Suppressor macrophage treated with lipopolysaccharide for 4 hours (primary cell): ENCODE data around the gene SLC24A4.

ENCODE experiments used
- DNase-seq: peaks from one replicate; pipeline ENCODE4 v3.0.0-alpha.2; 2020

The SLC24A4 gene

GRCh38 chr14:92407410-92407809, 84.4 kb downstream of the SLC24A4 start:
- DNase-seq: peak; percentile 80

GRCh38 chr14:92409043-92409442, 86.1 kb downstream of the SLC24A4 start:
- DNase-seq: no peak

DNA sequence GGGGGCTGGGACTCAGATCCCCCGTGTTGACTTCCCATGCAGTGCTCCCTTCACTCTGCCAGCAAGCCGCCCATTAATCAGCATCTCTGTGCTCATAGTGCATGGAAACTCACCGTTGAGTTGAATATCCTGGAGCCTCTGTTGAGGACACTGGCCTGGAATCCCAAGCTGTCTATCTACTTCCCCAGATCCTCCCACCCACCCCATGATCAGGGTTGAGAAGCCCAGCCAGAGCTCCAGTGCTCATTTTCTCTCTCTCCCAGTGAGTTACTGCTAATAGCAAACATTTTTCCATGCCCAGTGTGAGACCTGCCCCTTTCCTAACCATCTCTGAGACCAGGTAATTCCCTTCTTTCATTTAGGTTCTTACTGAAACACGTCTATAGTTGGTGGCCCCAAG, 88.2 kb downstream of the SLC24A4 start:
- DNase-seq: no peak

DNA sequence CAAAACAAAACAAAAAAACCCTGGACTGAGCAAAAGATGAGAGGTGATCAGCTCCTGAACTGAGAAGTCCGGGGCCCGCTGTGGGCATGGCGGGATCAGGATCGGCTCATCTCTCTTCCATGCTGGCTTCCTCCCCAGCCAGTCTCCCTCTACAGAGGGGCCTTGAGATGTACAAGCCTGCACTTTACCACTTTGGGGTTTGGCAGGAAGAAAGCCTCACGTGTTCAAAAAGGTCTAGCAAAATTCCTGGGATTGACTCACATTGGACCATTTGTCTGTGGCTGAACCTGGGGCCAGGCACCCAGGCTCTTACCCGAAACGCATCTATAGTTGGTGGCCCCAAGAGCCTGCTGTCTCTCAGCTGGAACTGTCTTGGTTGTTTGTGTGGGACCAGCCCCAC, 89.0 kb downstream of the SLC24A4 start:
- DNase-seq: no peak

GRCh38 chr14:92412912-92413311, 89.9 kb downstream of the SLC24A4 start:
- DNase-seq: no peak

- no peak for DNase-seq
These were observed 90.4 kb downstream of the SLC24A4 start for GRCh38 chr14:92413379-92413778.

DNA sequence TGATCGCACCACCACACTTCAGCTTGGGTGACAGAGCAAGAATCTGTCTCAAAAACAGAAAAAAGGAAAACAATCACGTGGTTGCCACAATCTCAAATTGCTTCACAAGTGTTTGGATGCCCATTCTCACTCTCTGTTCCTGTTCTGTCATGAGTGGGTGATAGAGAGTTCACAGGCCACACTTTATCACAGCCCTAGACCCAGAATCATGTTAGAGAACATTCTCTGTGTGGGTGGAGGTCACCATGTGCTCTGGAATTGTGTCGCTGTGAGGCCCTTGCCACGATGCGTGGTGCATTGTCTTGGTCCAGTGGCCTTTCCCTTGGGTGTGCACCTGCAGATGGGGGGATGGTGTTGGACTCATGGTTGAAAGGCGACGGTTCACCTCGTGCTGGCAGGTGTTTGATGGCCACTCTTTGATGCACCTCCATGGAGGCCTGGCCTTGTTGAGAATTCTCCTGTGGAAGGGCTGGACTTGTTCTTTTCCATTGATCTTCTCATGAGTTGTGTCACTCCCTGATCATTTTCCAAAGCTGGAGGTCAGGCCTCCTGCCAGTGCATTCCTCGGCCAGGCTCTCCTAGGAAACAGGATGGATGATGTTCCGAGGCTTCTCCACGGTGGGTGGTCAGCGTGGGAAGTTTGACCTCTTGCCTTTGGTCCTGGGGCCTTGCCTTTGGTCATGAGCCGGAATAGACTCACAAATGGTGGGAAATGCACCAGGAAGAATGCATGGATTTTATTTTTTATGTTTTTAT, 91.9 kb downstream of the SLC24A4 start:
- peak; percentile 80 for DNase-seq

DNA sequence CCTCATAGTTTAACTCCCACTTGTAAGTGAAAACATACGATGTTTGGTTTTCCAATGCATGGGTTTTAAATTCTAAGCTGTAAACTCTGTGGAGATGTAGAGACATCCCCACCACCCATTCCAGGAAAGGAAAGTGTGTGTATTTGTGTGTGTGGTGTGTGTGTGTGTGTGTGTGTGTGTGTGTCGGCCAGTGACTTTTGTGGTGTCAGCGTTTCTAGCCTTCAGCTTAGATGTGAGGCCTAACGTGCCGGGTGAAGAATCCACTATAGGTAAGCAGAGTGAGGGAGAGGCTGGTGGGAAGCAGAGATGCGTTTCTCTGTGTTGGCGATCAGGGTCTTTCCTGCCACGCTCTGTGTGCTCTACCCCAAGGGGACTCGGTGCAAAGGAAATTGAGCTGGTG, 93.0 kb downstream of the SLC24A4 start:
- no peak for DNase-seq

DNA sequence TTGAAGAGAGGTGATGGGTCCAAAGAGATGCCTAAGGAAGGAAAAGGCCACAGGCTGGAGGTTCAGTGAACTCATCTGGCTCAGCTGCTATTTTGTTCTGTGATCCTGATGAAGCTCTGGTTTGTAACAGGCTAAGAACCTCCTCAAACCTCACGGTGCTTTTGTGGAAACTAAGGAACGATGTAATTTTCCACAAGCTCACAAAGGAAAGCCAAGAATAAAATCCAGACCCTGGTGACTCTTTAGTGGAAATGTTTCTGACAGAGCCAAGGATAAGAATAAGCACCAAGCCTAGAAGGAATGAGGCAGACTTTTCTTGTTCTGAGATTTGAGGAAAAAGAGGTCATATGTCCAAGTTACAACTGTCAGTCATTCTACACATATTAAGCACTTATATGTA, 93.6 kb downstream of the SLC24A4 start:
- DNase-seq: no peak

DNA sequence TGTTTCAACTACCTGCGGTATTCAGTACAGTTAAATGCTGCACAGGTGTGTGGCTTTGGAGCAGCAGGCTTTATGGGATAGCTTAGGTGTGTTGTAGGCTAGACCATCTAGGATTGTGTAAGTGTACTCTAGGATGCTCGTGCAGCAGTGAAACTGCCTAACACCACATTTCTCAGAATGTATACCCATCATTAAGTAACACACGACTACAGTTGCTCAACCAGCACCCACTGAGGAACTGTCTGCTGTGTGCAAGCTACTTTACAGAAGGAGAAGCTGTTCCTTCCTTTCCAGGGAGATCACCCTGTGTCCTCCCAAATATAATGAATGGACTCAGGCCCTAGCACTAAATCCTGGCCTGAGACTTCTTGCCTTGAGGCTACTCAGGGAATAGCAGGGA, 94.8 kb downstream of the SLC24A4 start:
- DNase-seq: peak; percentile 90

DNA sequence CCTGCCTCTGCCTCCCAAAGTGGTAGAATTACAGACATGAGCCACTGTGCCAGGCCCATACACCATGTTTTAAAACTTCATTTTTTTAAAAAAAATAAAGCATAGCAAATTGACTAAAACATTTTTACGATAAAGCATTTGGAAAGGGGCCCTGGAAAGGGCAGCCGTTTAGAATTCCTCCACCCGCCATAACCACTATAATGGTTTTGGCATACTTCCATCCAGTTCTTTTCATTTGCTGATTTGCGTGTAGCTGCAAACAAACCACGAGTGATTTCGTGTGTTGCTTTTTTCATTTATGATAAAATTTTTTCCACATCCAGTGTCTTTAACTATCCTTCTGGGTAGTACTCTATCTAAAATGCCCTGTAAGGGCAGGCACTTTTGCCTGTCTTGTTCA, 98.8 kb downstream of the SLC24A4 start:
- no peak for DNase-seq

DNA sequence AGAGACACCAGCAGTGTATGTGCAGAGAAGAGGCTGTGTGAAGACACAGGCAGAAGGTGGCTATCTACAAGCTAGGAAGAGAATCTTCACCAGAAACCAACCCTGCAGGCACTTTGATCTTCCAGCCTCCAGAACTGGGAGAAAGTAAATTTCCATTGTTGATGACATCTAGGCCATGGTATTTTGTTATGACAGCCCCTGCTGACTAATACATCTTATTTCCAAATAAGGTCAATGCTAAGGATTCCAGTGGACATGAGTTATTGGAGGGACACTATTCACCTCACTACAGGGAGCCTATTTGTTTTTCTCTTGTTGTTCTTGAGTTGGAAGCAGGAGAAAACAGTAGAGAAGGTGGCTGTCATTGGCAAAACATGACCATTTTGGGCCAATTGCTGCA, 102.1 kb downstream of the SLC24A4 start:
- DNase-seq: peak; percentile 39

DNA sequence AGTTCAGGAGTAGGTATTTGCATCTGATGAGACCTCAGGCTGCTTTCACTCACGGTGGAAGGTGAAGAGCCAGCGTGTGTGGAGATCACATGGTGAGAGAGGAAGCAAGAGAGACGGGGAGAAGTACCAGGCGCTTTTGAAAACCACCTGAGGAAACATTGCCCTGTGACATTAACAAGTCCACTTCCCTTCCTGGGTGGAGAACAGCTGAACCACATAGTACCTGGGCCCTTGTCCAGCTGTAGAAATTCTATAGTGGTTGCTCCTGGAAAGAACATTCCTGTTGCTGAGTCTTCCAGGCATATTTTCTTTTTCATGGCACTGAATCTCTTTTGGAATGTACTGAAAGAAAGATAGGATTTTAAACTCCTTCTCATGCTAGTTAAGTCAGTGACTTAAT, 103.3 kb downstream of the SLC24A4 start:
- DNase-seq: no peak

DNA sequence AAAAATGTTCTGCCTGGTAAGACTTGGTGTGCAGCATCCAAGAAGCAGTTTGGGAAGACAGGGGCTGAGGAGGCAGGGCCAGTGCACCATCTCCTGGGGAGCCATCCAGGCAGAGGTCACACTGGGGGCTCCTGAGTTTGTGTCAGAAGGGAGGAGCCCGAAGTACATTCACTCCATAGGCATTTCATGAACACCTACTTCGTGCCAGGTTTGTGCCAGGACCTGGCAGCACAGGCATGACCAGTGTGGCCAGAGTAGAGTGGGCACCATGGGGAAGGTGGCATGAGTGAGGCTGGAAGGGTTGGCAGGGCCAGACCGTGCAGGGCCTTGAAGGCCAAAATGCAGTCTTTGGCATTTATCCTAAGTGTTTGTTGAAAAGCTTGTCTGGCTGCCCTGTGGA, 104.1 kb downstream of the SLC24A4 start:
- no peak for DNase-seq

DNA sequence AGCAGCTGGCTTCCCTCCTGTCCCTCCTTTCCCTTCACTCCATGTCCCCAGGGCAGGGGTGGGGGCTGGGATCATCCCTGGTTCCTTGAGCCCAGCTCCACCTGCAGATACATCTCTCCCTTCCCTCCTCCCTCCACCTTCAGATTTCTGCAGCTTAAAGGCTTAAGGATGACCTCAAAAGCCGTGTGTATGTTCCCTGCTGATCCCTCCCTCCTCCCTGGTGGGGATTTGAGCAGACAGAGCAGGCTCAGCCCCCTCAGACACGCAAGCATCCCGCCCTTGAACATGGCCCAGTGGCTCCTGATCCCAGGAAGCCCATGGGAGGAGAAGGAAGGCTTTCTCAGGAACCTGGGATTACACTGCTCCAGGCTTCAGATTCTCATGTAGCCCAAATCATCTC, 107.7 kb downstream of the SLC24A4 start:
- no peak for DNase-seq

DNA sequence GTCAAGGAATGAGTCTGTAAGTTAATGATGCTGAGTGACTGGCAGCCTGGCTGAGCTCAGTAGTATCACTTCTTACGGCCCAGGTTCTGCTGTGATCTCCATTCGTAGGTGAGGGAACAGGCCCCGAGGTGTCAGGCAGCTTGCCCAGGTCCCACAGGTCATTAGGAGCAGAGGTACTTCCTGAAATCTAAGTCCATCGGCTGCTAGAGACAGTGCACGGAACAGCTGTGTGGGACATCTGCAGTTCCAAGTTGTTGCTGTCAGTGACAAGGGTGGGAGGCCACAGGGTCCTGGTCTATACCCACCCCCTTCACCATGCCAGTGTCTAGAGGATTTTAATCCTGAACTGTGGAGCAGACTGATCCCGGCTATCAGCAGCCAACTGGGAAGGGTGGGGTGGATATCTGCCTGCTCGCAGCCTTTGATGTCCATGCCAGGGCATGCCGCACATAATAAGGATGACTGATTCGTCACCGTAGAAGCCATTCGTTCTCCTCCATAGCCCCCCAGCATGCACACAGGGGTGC, 108.3 kb downstream of the SLC24A4 start:
- DNase-seq: no peak

- no peak for DNase-seq
These were observed 110.4 kb downstream of the SLC24A4 start for GRCh38 chr14:92433407-92433806.

GRCh38 chr14:92435154-92435553, 112.2 kb downstream of the SLC24A4 start:
- no peak for DNase-seq

GRCh38 chr14:92436115-92436776, 113.3 kb downstream of the SLC24A4 start:
- DNase-seq: no peak

DNA sequence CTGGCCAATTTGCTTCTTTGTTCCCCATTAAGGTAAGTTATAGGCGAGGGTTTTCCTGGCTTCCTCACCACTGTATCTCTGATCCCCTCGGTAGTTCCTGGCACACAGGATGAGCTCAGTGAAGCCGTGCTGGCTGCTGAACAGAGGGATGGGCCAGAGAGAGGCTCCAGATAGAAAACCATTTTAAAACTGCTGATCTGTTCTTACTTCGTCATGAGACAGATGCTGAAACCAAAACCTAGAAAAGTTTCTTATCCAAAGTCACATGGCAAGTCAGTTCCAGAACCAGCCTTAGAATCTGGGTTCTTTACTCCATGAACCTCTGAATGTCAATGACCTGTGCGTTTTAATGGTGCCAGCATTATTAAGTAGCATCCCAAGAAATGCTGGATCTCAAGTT, 114.3 kb downstream of the SLC24A4 start:
- no peak for DNase-seq

GRCh38 chr14:92437729-92438285, 114.8 kb downstream of the SLC24A4 start:
- no peak for DNase-seq

GRCh38 chr14:92439537-92440344, 116.8 kb downstream of the SLC24A4 start:
- no peak for DNase-seq

DNA sequence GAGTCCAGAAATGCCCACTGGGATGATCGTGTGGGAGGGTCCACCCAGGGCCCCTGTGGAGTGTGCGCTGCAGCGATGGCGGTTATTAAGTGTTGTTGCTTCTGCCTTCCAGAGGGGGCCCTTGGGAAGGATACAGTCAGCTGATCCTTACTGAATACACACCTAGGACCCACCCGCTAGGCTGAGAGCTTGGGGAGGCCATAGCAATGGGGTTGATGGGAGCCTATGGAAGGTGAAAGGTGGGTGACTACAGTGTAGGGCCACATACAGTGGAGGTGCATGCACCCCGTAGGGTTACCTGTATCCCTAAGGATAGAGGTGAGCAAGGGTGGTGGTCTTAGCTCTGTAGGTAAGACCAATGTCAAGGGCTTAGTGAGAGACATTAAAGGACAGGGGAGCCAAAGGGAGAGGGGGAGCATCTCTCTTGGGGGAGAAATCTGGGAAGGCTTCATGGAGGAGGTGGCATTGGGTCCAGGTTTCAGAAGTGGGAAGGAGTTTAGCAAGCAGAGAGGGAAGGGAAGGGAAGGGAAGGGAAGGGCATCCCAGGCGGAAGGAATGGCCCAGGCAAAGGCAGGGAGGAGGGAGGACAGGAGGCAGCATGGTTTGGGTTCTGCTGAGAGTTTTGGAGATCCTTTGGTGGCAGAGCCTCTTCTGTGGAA, 117.5 kb downstream of the SLC24A4 start:
- DNase-seq: no peak
